ENCODE measurements around the gene PLEKHA5.

- TF ChIP-seq TOX (CRISPR knock-in tag; IDR thresholded peaks at IDR 0.05; ENCODE audit: borderline replicate concordance) (no peak), ARNTL (CRISPR knock-in tag; IDR thresholded peaks at IDR 0.05; ENCODE audit: borderline replicate concordance, low read depth) (no peak), ISL1 (CRISPR knock-in tag; IDR thresholded peaks at IDR 0.05) (no peak), PATZ1 (CRISPR knock-in tag; IDR thresholded peaks at IDR 0.05; ENCODE audit: borderline replicate concordance) (no peak), ZNF565 (CRISPR knock-in tag; conservative IDR thresholded peaks at IDR 0.05; ENCODE audit: low read depth) (no peak), ZNF70 (CRISPR knock-in tag; IDR thresholded peaks at IDR 0.05) (no peak), CSRNP3 (CRISPR knock-in tag; IDR thresholded peaks at IDR 0.05) (no peak), CREB5 (CRISPR knock-in tag; IDR thresholded peaks at IDR 0.05; ENCODE audit: low read depth) (no peak)
- TF ChIP-seq, protein P1, sequence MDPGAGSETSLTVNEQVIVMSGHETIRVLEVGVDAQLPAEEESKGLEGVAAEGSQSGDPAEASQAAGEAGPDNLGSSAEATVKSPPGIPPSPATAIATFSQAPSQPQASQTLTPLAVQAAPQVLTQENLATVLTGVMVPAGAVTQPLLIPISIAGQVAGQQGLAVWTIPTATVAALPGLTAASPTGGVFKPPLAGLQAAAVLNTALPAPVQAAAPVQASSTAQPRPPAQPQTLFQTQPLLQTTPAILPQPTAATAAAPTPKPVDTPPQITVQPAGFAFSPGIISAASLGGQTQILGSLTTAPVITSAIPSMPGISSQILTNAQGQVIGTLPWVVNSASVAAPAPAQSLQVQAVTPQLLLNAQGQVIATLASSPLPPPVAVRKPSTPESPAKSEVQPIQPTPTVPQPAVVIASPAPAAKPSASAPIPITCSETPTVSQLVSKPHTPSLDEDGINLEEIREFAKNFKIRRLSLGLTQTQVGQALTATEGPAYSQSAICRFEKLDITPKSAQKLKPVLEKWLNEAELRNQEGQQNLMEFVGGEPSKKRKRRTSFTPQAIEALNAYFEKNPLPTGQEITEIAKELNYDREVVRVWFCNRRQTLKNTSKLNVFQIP (CRISPR knock-in tag; IDR thresholded peaks at IDR 0.05; ENCODE audit: borderline replicate concordance, low read depth), result no peak
Measured at GRCh38 chr12:19138956-19139355, 9.4 kb downstream of the PLEKHA5 start.

Measured in SK-N-SH treated with all-trans-retinoic acid at 6 μM for 48 hours (cell line).